Myocyte (in vitro differentiated cells): Measurements from ENCODE around the gene UBE2R2. TPM values are rescaled to one million over a fixed set of nuclear protein-coding genes. Genes with fewer than 3 reads are reported as not detected.

ENCODE experiments used
- DNase-seq: peaks from one replicate; pipeline ENCODE4 v3.0.0-alpha.2; 2012; ENCODE audit warnings: low read depth
- total RNA-seq: library from RNA; depleted of rRNA; stranded (reverse); fragments of >200 nt; gene quantifications from 2 replicates; pipeline ENCODE4 v1.2.3, GENCODE V29; 2014

Gene UBE2R2
- total RNA-seq, 1 donor from 2014 or later = 17.1 TPM

- DNase-seq = no peak
Observed at GRCh38 chr9:33880211-33881089, 63.5 kb downstream of the UBE2R2 start.

DNA sequence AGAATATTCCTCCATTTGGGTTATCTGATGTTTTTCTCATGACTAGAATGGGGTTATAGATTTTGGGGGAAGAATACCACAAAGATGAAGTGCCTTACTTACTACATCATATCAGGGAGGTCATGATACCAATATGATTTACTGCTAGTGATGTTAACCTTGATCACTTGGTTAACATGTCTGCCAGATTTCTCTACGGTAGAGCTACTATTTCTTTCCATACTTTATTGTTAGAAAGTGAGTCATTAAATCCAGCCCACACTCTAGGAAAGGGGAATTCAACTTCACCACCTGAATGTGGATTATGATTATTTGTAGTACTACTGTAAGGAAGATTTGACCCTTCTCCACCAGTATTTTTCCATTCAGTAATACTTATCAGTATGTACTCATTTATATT, 64.7 kb downstream of the UBE2R2 start:
- DNase-seq = peak; percentile 61

GRCh38 chr9:33884856-33885701, 68.1 kb downstream of the UBE2R2 start:
- DNase-seq = peak; percentile 31

- no peak for DNase-seq
Observed at GRCh38 chr9:33885948-33886347, 69.0 kb downstream of the UBE2R2 start.

- DNase-seq = no peak
Observed at GRCh38 chr9:33893861-33894260, 76.9 kb downstream of the UBE2R2 start.

- no peak for DNase-seq
Observed at GRCh38 chr9:33894316-33894715, 77.4 kb downstream of the UBE2R2 start.

- DNase-seq = no peak
Observed at GRCh38 chr9:33903157-33903780, 86.3 kb downstream of the UBE2R2 start.

DNA sequence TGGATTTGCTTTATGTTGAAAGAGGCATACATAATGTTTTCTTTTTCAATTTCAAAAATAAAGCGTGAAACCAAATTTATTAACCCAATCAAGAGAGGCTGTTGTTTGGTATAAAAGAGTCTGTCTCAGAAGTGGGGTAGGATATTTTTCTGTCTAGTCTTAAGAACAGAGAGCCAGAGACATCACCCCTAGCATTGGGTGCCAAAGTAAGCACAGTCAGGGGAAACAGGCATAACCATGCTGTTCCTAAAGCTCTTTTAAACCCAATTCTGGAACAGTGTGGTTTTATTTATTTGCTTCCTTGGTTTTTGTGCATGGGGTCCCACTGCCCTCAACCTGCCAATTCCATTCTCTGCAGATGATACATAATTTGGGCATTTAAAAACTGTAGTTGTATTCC, 88.2 kb downstream of the UBE2R2 start:
- DNase-seq = no peak

DNA sequence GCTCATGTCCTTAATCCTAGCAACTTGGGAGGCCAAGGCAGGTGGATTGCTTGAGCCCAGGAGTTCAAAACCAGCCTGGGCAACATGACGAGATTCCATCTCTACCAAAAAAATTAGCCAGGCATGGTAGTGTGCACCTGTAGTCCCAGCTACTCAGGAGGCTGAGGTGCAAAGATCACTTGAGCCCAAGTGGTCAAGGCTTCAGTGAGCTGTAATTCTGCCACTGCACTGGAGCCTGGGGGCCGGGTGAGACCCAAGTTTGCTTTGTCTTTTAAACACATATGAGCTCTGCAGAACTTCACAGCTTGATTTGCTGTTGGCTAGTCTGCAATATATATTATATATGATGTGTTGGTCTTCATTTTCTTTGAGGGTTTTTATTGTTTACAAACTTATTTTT, 89.8 kb downstream of the UBE2R2 start:
- DNase-seq = no peak

- no peak for DNase-seq
Observed at GRCh38 chr9:33907347-33907746, 90.4 kb downstream of the UBE2R2 start.

- no peak for DNase-seq
Observed at GRCh38 chr9:33908114-33908513, 91.2 kb downstream of the UBE2R2 start.

- DNase-seq = no peak
Observed at GRCh38 chr9:33908749-33909148, 91.8 kb downstream of the UBE2R2 start.

- no peak for DNase-seq
Observed at GRCh38 chr9:33913541-33913940, 96.6 kb downstream of the UBE2R2 start.

- no peak for DNase-seq
Observed at GRCh38 chr9:33914887-33915628, 98.1 kb downstream of the UBE2R2 start.

DNA sequence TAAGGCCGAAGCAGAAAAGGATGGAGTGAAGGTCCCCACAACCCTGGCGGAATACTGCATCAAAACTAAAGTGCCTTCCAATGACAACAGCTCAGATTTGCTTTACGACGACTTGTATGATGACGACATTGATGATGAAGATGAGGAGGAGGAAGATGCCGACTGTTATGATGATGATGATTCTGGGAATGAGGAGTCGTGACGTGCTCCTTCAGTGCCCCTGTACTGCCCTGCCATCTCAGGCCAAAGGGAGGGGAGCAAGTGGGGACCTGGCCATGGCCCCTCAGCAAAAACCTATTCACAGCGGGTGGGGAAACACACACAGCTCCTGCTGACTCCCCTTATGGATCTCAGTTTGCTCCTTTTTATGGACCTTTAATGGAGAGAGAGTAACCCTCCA, 100.1 kb downstream of the UBE2R2 start:
- no peak for DNase-seq

DNA sequence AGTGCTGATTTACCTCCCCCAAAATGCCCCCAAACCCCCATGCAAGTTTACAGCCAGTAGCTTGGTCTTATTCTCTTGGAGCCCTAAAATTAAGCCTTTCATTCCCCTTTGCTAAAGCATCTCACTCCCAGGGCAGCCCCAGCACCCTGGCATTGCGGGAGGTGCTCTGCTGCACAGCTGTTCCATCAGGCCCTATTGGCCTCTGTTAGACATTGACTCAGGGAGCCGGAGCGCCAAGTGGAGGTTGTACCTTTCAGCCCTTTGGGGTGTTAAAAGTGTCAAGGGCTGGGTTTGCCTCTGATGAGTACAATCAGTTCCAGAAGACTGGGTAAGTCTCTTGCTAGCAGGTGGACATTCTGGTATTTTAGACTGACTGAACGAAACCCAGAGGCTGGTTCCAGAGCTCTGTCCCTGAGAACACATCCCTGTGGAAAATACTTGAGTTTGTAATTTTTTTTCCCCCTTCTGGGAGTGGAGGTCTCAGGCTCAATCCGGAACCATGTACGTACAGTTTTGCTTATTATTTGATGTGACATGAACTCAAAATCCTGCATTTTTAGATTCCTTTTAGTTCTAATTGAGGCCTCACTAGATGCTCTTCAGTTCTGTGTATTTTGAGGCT, 102.4 kb downstream of the UBE2R2 start:
- no peak for DNase-seq

DNA sequence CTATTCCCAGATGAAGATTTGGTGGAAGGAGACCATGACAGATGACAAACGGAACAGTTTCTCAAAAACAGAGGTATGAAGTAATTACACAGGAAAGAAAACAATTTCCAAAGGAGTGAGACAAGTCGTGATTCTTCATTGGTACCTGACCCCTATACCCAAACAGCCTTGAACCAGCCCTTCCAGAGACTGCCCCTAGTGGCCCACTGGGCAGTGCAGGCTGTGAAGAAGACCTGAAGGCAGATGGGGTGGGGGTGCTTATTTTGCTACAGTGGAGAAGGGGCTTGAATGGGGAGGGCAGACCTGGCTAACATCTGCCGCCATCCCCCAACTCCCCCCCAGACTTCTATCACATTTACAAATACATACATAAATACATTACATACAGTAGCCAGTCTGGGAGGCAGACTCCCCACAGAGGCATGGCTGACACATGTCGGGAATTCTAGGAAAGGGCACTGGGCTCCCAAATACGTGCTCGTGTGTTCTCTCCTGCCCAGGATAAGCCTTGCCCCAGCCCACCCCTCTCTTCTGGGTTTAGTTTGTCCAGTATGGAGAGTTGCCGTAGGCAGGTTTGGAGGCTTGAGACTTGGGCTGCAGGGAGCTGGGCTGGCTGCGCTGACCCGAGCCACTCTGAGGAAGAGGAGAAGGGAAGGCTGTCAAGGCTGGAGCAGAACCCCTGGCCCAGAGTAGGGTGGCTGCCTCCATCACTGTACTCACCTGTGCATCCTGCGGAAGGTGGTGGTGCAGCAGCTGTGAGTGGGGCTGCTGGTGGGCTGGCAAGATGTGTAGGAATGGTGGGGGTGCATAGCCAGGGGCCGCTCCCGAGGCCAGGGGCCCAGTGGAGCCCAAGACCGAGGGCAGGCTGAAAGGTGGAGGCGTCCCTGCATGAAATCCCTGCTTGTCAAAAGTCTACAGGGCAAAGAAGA, 105.3 kb downstream of the UBE2R2 start:
- peak; percentile 28 for DNase-seq

GRCh38 chr9:33923079-33923478, 106.1 kb downstream of the UBE2R2 start:
- DNase-seq = no peak

DNA sequence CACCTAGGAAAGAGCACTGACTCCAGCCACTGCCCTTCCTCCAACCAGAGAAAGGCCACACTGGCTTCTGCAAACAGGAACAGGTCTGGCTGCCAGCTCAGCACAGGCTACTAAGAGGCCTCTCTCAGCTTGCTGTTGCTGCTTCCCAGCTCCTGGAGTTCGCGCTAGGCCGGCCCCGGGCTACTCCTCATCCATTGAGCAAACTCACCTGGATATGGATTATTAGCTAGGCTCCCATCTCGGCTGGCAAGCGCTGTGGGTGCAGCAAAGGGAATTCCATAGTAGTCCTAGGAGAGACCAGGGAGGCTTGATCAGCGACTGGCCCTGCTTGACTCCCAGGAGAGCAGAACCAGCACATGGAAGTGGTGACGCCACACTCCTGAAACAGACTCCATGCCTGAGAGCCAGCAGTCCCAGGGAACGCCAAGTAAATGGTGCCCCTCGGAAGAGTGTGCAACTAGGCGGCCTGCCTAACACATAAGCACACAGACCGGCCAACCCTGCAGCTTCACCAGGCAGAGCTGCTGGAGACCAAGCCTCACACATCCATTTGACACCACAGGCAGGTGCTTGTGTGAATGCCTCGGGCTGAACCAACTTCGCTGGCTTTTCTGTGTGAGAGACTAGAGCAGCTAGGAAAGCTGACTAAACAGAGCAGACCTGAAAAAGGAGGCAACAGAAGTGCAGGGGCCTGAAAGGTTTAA, 107.2 kb downstream of the UBE2R2 start:
- no peak for DNase-seq
